CD4-positive, alpha-beta memory T cell (primary cell): ENCODE measurements around the gene FMN2. TPM values are rescaled to one million over a fixed set of nuclear protein-coding genes. Genes with fewer than 3 reads are reported as not detected.
"Not testable (repeated sequence)": the region's sequence is repeated elsewhere in the genome, so short reads cannot be mapped to it uniquely, and the experiment has no call there.

ENCODE experiments used
- CTCF ChIA-PET: fragments of 350-600 bp; sonication (Branson Sonifier 250); formaldehyde crosslinking; loops from one replicate; lab custom pipeline; 2021; ENCODE audit warnings: inconsistent platforms; ENCODE audit not compliant: partially characterized antibody; lab: Charles Lee
- POLR2A ChIA-PET: fragments of 350-600 bp; sonication (Branson Sonifier 250); formaldehyde crosslinking; loops from one replicate; lab custom pipeline; 2021; ENCODE audit not compliant: partially characterized antibody; lab: Charles Lee
- DNase-seq, 5 donors: peaks; one replicate each; pipeline versions ENCODE4 v3.0.0 to v3.0.0-alpha.2; 2020 to 2022; ENCODE audit warnings: mixed read lengths in 1 of 5
- H3K27ac ChIP-seq: one replicate; pipeline ENCODE4 v1.7.0; 2013; ENCODE audit warnings: low read depth, low read length
- H3K27me3 ChIP-seq: 2 replicates; pipeline ENCODE4 v1.7.0; 2013; ENCODE audit warnings: mild to moderate bottlenecking, low read length, moderate library complexity; ENCODE audit not compliant: insufficient read depth
- H3K36me3 ChIP-seq: 2 replicates; pipeline ENCODE4 v1.7.0; 2013; ENCODE audit warnings: mild to moderate bottlenecking, low read length, moderate library complexity; ENCODE audit not compliant: insufficient read depth
- H3K4me1 ChIP-seq: 2 replicates; pipeline ENCODE4 v1.7.0; 2013; ENCODE audit warnings: mild to moderate bottlenecking, low read length, moderate library complexity; ENCODE audit not compliant: insufficient read depth
- H3K4me3 ChIP-seq, 2 donors: one replicate each; pipeline ENCODE4 v1.7.0; 2013; ENCODE audit warnings: low read length in 2 of 2, mild to moderate bottlenecking in 1 of 2
- H3K9me3 ChIP-seq, 2 donors: one replicate each; pipeline ENCODE4 v1.7.0; 2013; ENCODE audit warnings: low read length in 2 of 2, control low read depth in 1 of 2; ENCODE audit not compliant: control insufficient read depth in 1 of 2
- H3K27ac Mint-ChIP-seq, 7 donors: one replicate each; pipeline ENCODE4 v1.8.0; 2020 to 2021; ENCODE audit warnings: mixed read lengths in 7 of 7, mild to moderate bottlenecking in 6 of 7, inconsistent platforms in 3 of 7, moderate library complexity in 3 of 7
- H3K27me3 Mint-ChIP-seq, 2 donors: one replicate each; pipeline ENCODE4 v1.8.0; 2020 to 2021; ENCODE audit warnings: mixed read lengths in 2 of 2
- H3K36me3 Mint-ChIP-seq, 2 donors: one replicate each; pipeline ENCODE4 v1.8.0; 2020 to 2021; ENCODE audit warnings: mixed read lengths in 2 of 2, inconsistent platforms in 1 of 2, mild to moderate bottlenecking in 1 of 2
- H3K4me1 Mint-ChIP-seq, 4 donors: one replicate each; pipeline ENCODE4 v1.8.0; 2020 to 2021; ENCODE audit warnings: mixed read lengths in 4 of 4, mild to moderate bottlenecking in 1 of 4
- H3K4me3 Mint-ChIP-seq, 8 donors: one replicate each; pipeline ENCODE4 v1.8.0; 2020 to 2021; ENCODE audit warnings: mixed read lengths in 8 of 8, mild to moderate bottlenecking in 7 of 8, moderate library complexity in 6 of 8, inconsistent platforms in 3 of 8
- H3K9me3 Mint-ChIP-seq, 8 donors: one replicate each; pipeline ENCODE4 v1.8.0; 2020 to 2021; ENCODE audit warnings: mixed read lengths in 8 of 8, mild to moderate bottlenecking in 5 of 8, inconsistent platforms in 3 of 8, moderate library complexity in 1 of 8
- intact Hi-C: fragments of 100-400 bp; cut with micrococcal nuclease; formaldehyde crosslinking; loops from one replicate; pipeline ENCODE4 v1.15.1; 2023
- polyA plus RNA-seq, 2 donors: library from polyadenylated mRNA; unstranded; fragments of 300-500 nt; fragmentation: Illumina TruSeq; gene quantifications; one replicate each; pipeline ENCODE4 v1.2.3, GENCODE V29; 2021
- total RNA-seq, 2 experiments: library from RNA; stranded (reverse); gene quantifications; one replicate each; pipeline ENCODE4 v1.2.3, GENCODE V29; 2021

The FMN2 gene
- total and polyA plus RNA-seq, 4 experiments from 2014 or later: not detected

GRCh38 chr1:240178366-240178765, 86.7 kb downstream of the FMN2 start:
- POLR2A ChIA-PET: no interaction called here
- no peaks in the 10 kb centered on the region for H3K27me3 Mint-ChIP-seq
- intact Hi-C loops: no loop called here
- no peak overlapping the region for H3K4me3 Mint-ChIP-seq
- H3K9me3 Mint-ChIP-seq: no peaks in the 10 kb centered on the region
- no peaks in the 10 kb centered on the region for H3K36me3 ChIP-seq
- H3K27me3 ChIP-seq: no peaks in the 10 kb centered on the region
- H3K36me3 Mint-ChIP-seq: no peaks in the 10 kb centered on the region
- H3K9me3 ChIP-seq: no peaks in the 10 kb centered on the region
- H3K27ac Mint-ChIP-seq: no peak overlapping the region
- H3K4me3 ChIP-seq: no peak overlapping the region
- no peaks in the 10 kb centered on the region for H3K4me1 ChIP-seq
- DNase-seq: no peak
- H3K4me1 Mint-ChIP-seq: no peaks in the 10 kb centered on the region
- H3K27ac ChIP-seq: no peak overlapping the region
- CTCF ChIA-PET: interaction anchor here (1.0 kb wide), 1 partner anchor 11 kb away, joined by 4 read pairs; no protein-coding TSS in a partner anchor

GRCh38 chr1:240184682-240185081, 93.0 kb downstream of the FMN2 start:
- H3K27ac Mint-ChIP-seq, H3K9me3 Mint-ChIP-seq, H3K4me1 Mint-ChIP-seq, H3K4me1 ChIP-seq, H3K27me3 ChIP-seq, H3K9me3 ChIP-seq, H3K27ac ChIP-seq, H3K4me3 Mint-ChIP-seq, H3K36me3 ChIP-seq, H3K4me3 ChIP-seq, CTCF ChIA-PET, H3K36me3 Mint-ChIP-seq, DNase-seq, intact Hi-C loops, POLR2A ChIA-PET: not testable (repeated sequence)
- peaks cover 12 to 19% of the 10 kb centered on the region in 2 donors for H3K27me3 Mint-ChIP-seq

- DNase-seq: no peak
- H3K27me3 Mint-ChIP-seq: peaks cover 12 to 19% of the 10 kb centered on the region in 2 donors
- Histone ChIP-seq H3K4me3 (no peak overlapping the region), H3K36me3 (no peaks in the 10 kb centered on the region), H3K4me1 (no peaks in the 10 kb centered on the region), H3K9me3 (no peaks in the 10 kb centered on the region), H3K27ac (no peak overlapping the region), H3K27me3 (no peaks in the 10 kb centered on the region)
- H3K36me3 Mint-ChIP-seq: no peaks in the 10 kb centered on the region
- no peak overlapping the region for H3K27ac Mint-ChIP-seq
- H3K9me3 Mint-ChIP-seq: peaks cover 0 to 3% (median 0%) of the 10 kb centered on the region in 8 donors
- POLR2A ChIA-PET: no interaction called here
- CTCF ChIA-PET: interaction anchor here (1.2 to 1.7 kb wide), 3 partner anchors 9 to 37 kb away, joined by 3 to 4 read pairs (median 3); no protein-coding TSS in a partner anchor
- intact Hi-C loops: no loop called here
- no peak overlapping the region for H3K4me3 Mint-ChIP-seq
- H3K4me1 Mint-ChIP-seq: peaks cover 2 to 4% (median 3%) of the 10 kb centered on the region in 4 donors
These were observed 96.5 kb downstream of the FMN2 start for GRCh38 chr1:240188139-240188538.

GRCh38 chr1:240189386-240189989, 97.8 kb downstream of the FMN2 start:
- DNase-seq: peak in 3 of 5 donors; percentile 3 to 12 (median 7)
- ChIA-PET POLR2A (no interaction called here), CTCF (interaction anchor here (0.7 to 1.7 kb wide), 6 partner anchors 10 to 413 kb away, joined by 3 to 4 read pairs (median 3); no protein-coding TSS in a partner anchor)
- H3K4me1 Mint-ChIP-seq: peaks cover 2 to 4% (median 3%) of the 10 kb centered on the region in 4 donors
- Histone ChIP-seq H3K36me3 (no peaks in the 10 kb centered on the region), H3K27me3 (no peaks in the 10 kb centered on the region), H3K27ac (no peak overlapping the region), H3K4me3 (no peak overlapping the region), H3K9me3 (no peaks in the 10 kb centered on the region), H3K4me1 (no peaks in the 10 kb centered on the region)
- H3K9me3 Mint-ChIP-seq: peaks cover 0 to 3% (median 0%) of the 10 kb centered on the region in 8 donors
- H3K27ac Mint-ChIP-seq: no peak overlapping the region
- H3K4me3 Mint-ChIP-seq: peak overlapping the region in 5 of 8 donors; percentile 8 to 59 (median 43)
- intact Hi-C loops: no loop called here
- no peaks in the 10 kb centered on the region for H3K36me3 Mint-ChIP-seq
- H3K27me3 Mint-ChIP-seq: peaks cover 12 to 19% of the 10 kb centered on the region in 2 donors

GRCh38 chr1:240190881-240191401, 99.3 kb downstream of the FMN2 start:
- Mint-ChIP-seq H3K4me3 (no peak overlapping the region), H3K36me3 (no peaks in the 10 kb centered on the region), H3K4me1 (peaks cover 2 to 4% (median 3%) of the 10 kb centered on the region in 4 donors), H3K27ac (no peak overlapping the region), H3K9me3 (no peaks in the 10 kb centered on the region), H3K27me3 (peaks cover 12 to 14% of the 10 kb centered on the region in 2 donors)
- no peaks in the 10 kb centered on the region for H3K27me3 ChIP-seq
- intact Hi-C loops: loop anchor here (5.0 kb wide), 1 partner anchor 416 kb away; no protein-coding TSS in a partner anchor
- CTCF ChIA-PET: no interaction called here
- no peak overlapping the region for H3K4me3 ChIP-seq
- POLR2A ChIA-PET: no interaction called here
- H3K36me3 ChIP-seq: no peaks in the 10 kb centered on the region
- no peaks in the 10 kb centered on the region for H3K4me1 ChIP-seq
- no peak for DNase-seq
- no peaks in the 10 kb centered on the region for H3K9me3 ChIP-seq
- no peak overlapping the region for H3K27ac ChIP-seq

GRCh38 chr1:240192851-240193250, 101.2 kb downstream of the FMN2 start:
- H3K9me3 Mint-ChIP-seq: no peaks in the 10 kb centered on the region
- Histone ChIP-seq H3K27me3 (no peaks in the 10 kb centered on the region), H3K36me3 (no peaks in the 10 kb centered on the region), H3K4me1 (no peaks in the 10 kb centered on the region), H3K4me3 (no peak overlapping the region), H3K9me3 (no peaks in the 10 kb centered on the region), H3K27ac (no peak overlapping the region)
- H3K36me3 Mint-ChIP-seq: no peaks in the 10 kb centered on the region
- POLR2A ChIA-PET: no interaction called here
- H3K4me3 Mint-ChIP-seq: no peak overlapping the region
- peaks cover 6 to 9% of the 10 kb centered on the region in 2 donors for H3K27me3 Mint-ChIP-seq
- H3K4me1 Mint-ChIP-seq: peaks cover 2 to 4% (median 3%) of the 10 kb centered on the region in 4 donors
- no peak overlapping the region for H3K27ac Mint-ChIP-seq
- DNase-seq: no peak
- CTCF ChIA-PET: no interaction called here
- intact Hi-C loops: loop anchor here (5.0 kb wide), 1 partner anchor 414 kb away; no protein-coding TSS in a partner anchor

- no peak for DNase-seq
- Mint-ChIP-seq H3K4me1 (peaks cover 2 to 4% (median 3%) of the 10 kb centered on the region in 4 donors), H3K36me3 (no peaks in the 10 kb centered on the region), H3K4me3 (no peak overlapping the region), H3K27ac (peak overlapping the region in 1 of 7 donors; percentile 22), H3K9me3 (no peaks in the 10 kb centered on the region), H3K27me3 (peaks cover 5 to 8% of the 10 kb centered on the region in 2 donors)
- Histone ChIP-seq H3K4me1 (no peaks in the 10 kb centered on the region), H3K36me3 (no peaks in the 10 kb centered on the region), H3K9me3 (no peaks in the 10 kb centered on the region), H3K27me3 (no peaks in the 10 kb centered on the region), H3K27ac (no peak overlapping the region), H3K4me3 (no peak overlapping the region)
- intact Hi-C loops: loop anchor here (5.0 kb wide), 1 partner anchor 414 kb away; no protein-coding TSS in a partner anchor
- CTCF ChIA-PET: no interaction called here
- POLR2A ChIA-PET: no interaction called here
These were observed 102.0 kb downstream of the FMN2 start for GRCh38 chr1:240193679-240194078.
